OCI-LY3 (cell line): ENCODE measurements around the gene ATF3.

Experiments used
- H2AFZ ChIP-seq: fragments of 200-600, 300-600 bp; shearing (Covaris generic); 2 replicates; pipeline ENCODE4 v1.6.0; 2014; ENCODE audit warnings: antibody characterized with exemption, low read depth, low read length
- H3K27ac ChIP-seq: fragments of 200-600, 300-600 bp; sonication (generic); 2 replicates; pipeline ENCODE4 v1.5.1; 2014; ENCODE audit warnings: mild to moderate bottlenecking, low read length, moderate library complexity, mixed read lengths
- H3K27me3 ChIP-seq: fragments of 200-600, 300-600 bp; sonication (generic); 2 replicates; pipeline ENCODE4 v1.6.1; 2014; ENCODE audit warnings: low read depth, low read length, mixed read lengths
- H3K36me3 ChIP-seq: fragments of 200-600, 300-600 bp; sonication (generic); replicated peaks from 2 replicates; pipeline ENCODE3; 2014; ENCODE audit warnings: low read depth, low read length, mixed read lengths
- H3K4me1 ChIP-seq: fragments of 300-600, 200-600 bp; sonication (generic); 2 replicates; pipeline ENCODE4 v1.6.1; 2014; ENCODE audit warnings: low read length, mixed read lengths
- H3K4me2 ChIP-seq: fragments of 200-600, 300-600 bp; sonication (generic); 2 replicates; pipeline ENCODE4 v1.6.1; 2014; ENCODE audit warnings: low read length, mixed read lengths
- H3K4me3 ChIP-seq: fragments of 300-600, 200-600 bp; sonication (generic); 2 replicates; pipeline ENCODE4 v1.5.1; 2014; ENCODE audit warnings: antibody characterized with exemption, mild to moderate bottlenecking, low read length, moderate library complexity
- H3K79me2 ChIP-seq: fragments of 300-600, 200-600 bp; shearing (Covaris generic); 2 replicates; pipeline ENCODE4 v1.6.1; 2014; ENCODE audit warnings: mild to moderate bottlenecking, low read length, mixed read lengths
- H3K9ac ChIP-seq: fragments of 300-600, 200-600 bp; shearing (Covaris generic); 2 replicates; pipeline ENCODE4 v1.6.0; 2014; ENCODE audit warnings: mild to moderate bottlenecking, low read length, moderate library complexity
- H3K9me3 ChIP-seq: fragments of 200-600, 300-600 bp; shearing (Covaris generic); 2 replicates; pipeline ENCODE4 v1.6.1; 2014; ENCODE audit warnings: low read length, mixed read lengths; ENCODE audit not compliant: insufficient read depth
- H4K20me1 ChIP-seq: fragments of 200-600, 300-600 bp; sonication (generic); 2 replicates; pipeline ENCODE4 v1.6.1; 2016; ENCODE audit warnings: low read length, mixed read lengths; ENCODE audit not compliant: insufficient read depth
- EZH2phosphoT487 ChIP-seq: fragments of 200-600 bp; shearing (Covaris generic); IDR thresholded peaks from 2 replicates; pipeline ENCODE4 v1.6.1; 2018; ENCODE audit warnings: antibody characterized with exemption, mixed run types, low read depth
- TF ChIP-seq, protein P1 (sequence below): fragments of 200-600, 300-600 bp; sonication (generic); IDR thresholded peaks from 2 replicates; pipeline ENCODE4 v1.5.1; 2014; ENCODE audit warnings: antibody characterized with exemption, low read length, low read depth

The ATF3 gene

DNA sequence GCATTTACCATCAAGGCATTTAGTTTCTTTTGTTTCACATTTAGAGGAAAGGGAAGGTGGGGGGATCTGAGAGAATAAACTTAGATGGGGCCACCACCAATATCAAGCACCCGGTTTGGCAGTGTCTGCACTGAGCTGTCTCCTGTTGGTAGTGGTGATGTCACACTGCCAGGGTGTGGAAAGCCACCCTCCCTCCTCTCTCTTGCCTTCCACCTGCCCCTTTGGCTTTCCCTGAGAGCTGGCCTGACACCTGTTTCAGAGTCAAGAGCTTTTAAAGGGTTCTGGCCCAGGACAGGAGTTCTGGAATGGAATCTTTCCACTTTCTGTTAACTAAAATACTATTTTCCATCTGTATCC is 13.4 kb downstream of the ATF3 start:
- H3K79me2 ChIP-seq: peaks cover 31% of the 10 kb centered on the region
- no peak overlapping the region for H3K4me3 ChIP-seq
- H3K27ac ChIP-seq: no peak overlapping the region
- peaks cover 47% of the 10 kb centered on the region for H4K20me1 ChIP-seq
- no peak overlapping the region for H2AFZ ChIP-seq
- TF ChIP-seq, protein P1, sequence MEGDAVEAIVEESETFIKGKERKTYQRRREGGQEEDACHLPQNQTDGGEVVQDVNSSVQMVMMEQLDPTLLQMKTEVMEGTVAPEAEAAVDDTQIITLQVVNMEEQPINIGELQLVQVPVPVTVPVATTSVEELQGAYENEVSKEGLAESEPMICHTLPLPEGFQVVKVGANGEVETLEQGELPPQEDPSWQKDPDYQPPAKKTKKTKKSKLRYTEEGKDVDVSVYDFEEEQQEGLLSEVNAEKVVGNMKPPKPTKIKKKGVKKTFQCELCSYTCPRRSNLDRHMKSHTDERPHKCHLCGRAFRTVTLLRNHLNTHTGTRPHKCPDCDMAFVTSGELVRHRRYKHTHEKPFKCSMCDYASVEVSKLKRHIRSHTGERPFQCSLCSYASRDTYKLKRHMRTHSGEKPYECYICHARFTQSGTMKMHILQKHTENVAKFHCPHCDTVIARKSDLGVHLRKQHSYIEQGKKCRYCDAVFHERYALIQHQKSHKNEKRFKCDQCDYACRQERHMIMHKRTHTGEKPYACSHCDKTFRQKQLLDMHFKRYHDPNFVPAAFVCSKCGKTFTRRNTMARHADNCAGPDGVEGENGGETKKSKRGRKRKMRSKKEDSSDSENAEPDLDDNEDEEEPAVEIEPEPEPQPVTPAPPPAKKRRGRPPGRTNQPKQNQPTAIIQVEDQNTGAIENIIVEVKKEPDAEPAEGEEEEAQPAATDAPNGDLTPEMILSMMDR: no peak
- TF ChIP-seq EZH2phosphoT487: no peak
- H3K4me1 ChIP-seq: no peaks in the 10 kb centered on the region
- H3K4me2 ChIP-seq: no peak overlapping the region
- H3K36me3 ChIP-seq: peaks cover 55% of the 10 kb centered on the region
- H3K9ac ChIP-seq: no peak overlapping the region
- H3K9me3 ChIP-seq: no peaks in the 10 kb centered on the region
- no peaks in the 10 kb centered on the region for H3K27me3 ChIP-seq

DNA sequence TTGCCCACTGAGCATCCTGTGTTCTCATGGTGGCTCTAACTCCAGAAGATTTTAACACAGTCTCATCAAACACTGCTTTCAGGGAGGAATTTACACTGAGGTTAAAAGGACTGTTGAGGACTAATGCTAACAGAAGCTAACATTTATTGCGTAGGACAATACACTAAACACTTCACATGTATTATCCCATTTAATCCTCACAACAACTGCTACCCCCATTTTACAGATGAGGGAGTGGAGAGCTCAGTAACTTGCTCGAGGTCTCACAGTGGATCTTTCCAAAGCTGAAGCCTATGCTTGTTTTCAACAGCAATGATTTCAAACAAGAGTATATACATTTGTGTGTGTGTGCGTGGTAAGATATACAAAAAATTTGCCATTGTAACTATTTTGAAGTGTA is 13.9 kb downstream of the ATF3 start:
- Histone ChIP-seq H3K27me3 (no peaks in the 10 kb centered on the region), H2AFZ (no peak overlapping the region), H3K4me2 (no peak overlapping the region), H3K4me3 (no peak overlapping the region), H3K4me1 (no peaks in the 10 kb centered on the region), H3K27ac (no peak overlapping the region), H3K79me2 (peaks cover 26% of the 10 kb centered on the region; the same call in 1 of the 2 replicates), H3K9ac (no peak overlapping the region), H3K36me3 (peaks cover 50% of the 10 kb centered on the region), H3K9me3 (no peaks in the 10 kb centered on the region), H4K20me1 (peaks cover 42% of the 10 kb centered on the region)
- no peak for TF ChIP-seq EZH2phosphoT487
- TF ChIP-seq, protein P1: no peak

DNA sequence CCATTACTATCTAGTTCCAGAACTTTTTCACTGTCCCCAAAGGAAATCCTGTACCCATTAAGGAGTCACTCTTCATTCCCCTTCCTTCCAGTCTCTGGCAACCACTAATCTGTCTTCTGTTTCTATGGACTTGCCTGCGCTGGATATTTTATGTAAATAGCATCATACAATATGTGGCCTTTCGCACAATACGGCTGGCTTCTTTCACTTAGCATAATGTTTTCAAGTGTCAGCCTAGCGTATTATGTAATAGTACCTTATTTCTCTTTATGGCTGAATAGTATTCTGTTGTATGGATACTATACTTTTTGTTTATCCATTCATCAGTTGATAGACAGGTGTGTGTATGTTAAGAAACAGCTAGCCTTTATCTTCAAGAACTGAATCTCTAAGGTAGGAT is 14.3 kb downstream of the ATF3 start:
- TF ChIP-seq, protein P1: no peak
- TF ChIP-seq EZH2phosphoT487: no peak
- no peak overlapping the region for H3K4me3 ChIP-seq
- H3K4me2 ChIP-seq: no peak overlapping the region
- no peak overlapping the region for H3K27ac ChIP-seq
- H3K36me3 ChIP-seq: peaks cover 45% of the 10 kb centered on the region
- no peak overlapping the region for H2AFZ ChIP-seq
- H4K20me1 ChIP-seq: peaks cover 40% of the 10 kb centered on the region
- no peak overlapping the region for H3K9ac ChIP-seq
- H3K4me1 ChIP-seq: no peaks in the 10 kb centered on the region
- H3K79me2 ChIP-seq: peaks cover 24% of the 10 kb centered on the region; the same call in 1 of the 2 replicates
- H3K27me3 ChIP-seq: no peaks in the 10 kb centered on the region
- H3K9me3 ChIP-seq: no peaks in the 10 kb centered on the region

DNA sequence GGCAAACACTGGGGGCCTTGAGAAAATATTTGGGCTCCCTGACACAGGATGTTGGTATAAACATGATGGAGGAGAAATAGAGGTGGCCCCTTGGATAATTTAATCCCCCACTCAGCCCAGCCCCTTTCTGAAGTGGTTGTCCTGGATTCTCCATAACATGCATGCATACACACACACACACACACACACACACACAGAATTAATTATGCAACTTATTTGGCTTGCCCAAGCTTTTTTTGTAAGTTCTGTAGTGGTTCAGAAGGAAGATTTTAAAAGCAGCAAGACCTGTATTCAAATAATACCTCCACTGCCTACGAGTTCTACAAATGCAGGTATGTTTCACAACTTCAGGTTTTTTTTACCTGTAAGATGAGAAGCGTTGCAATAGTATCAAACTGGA is 15.0 kb downstream of the ATF3 start:
- H3K4me1 ChIP-seq: no peaks in the 10 kb centered on the region
- H3K79me2 ChIP-seq: peaks cover 17% of the 10 kb centered on the region; the same call in 1 of the 2 replicates
- peaks cover 38% of the 10 kb centered on the region for H3K36me3 ChIP-seq
- H4K20me1 ChIP-seq: peaks cover 34% of the 10 kb centered on the region
- H3K4me2 ChIP-seq: no peak overlapping the region
- H3K27me3 ChIP-seq: no peaks in the 10 kb centered on the region
- no peak overlapping the region for H3K9ac ChIP-seq
- no peak overlapping the region for H3K4me3 ChIP-seq
- H3K27ac ChIP-seq: no peak overlapping the region
- H2AFZ ChIP-seq: no peak overlapping the region
- no peaks in the 10 kb centered on the region for H3K9me3 ChIP-seq
- TF ChIP-seq, protein P1: no peak
- no peak for TF ChIP-seq EZH2phosphoT487
